Ovary (tissue), 9 donors: ENCODE measurements around the gene GGTLC1. TPM values are rescaled to one million over a fixed set of nuclear protein-coding genes. Genes with fewer than 3 reads are reported as not detected.

Source experiments
- DNase-seq, 5 donors: peaks; one replicate each; pipeline ENCODE4 v3.0.0-alpha.2; 2019 to 2020
- H3K27ac ChIP-seq, 2 donors: fragments of 200-600 bp; one replicate each; pipeline versions ENCODE4 v1.5.1 to v1.8.0; 2019 to 2022
- H3K27me3 ChIP-seq: fragments of 200-600 bp; one replicate; pipeline ENCODE4 v1.8.0; 2022
- H3K36me3 ChIP-seq: fragments of 200-600 bp; sonication (generic); one replicate; pipeline ENCODE4 v1.5.1; 2019
- H3K4me1 ChIP-seq: one replicate; pipeline ENCODE4 v1.8.1; 2013; ENCODE audit warnings: mild to moderate bottlenecking, moderate library complexity; ENCODE audit not compliant: insufficient read depth
- H3K4me3 ChIP-seq: fragments of 200-600 bp; sonication (generic); one replicate; pipeline ENCODE4 v1.5.1; 2017
- H3K9me3 ChIP-seq, 2 donors: fragments of 200-600 bp in 1 of 2; sonication (generic) in 1 of 2; one replicate each; pipeline versions ENCODE4 v1.5.1 to v1.8.1; 2013 to 2019; ENCODE audit warnings: mild to moderate bottlenecking in 1 of 2, moderate library complexity in 1 of 2
- EP300 ChIP-seq: sonication (generic); formaldehyde crosslinking; IDR thresholded peaks from one replicate; pipeline ENCODE4 v1.6.1; 2017; ENCODE audit warnings: antibody characterized with exemption
- POLR2A ChIP-seq: fragments of 450-650 bp; IDR thresholded peaks from one replicate; pipeline ENCODE4 v1.6.1; 2017; ENCODE audit warnings: antibody characterized with exemption, mild to moderate bottlenecking, moderate library complexity
- WGBS, 3 donors: extraction: QIAGEN DNeasy Blood & Tissue Kit in 1 of 3; methylation state at CpG; one replicate each; pipeline versions ENCODE4 v1.1.5 to v1.1.7; 2013 to 2017; 5-methylcytosine and 5-hydroxymethylcytosine counted together
- intact Hi-C, 4 donors: fragments of 100-400 bp; cut with DNase I; formaldehyde crosslinking; loops; one replicate each; pipeline versions ENCODE4 v1.11.0 to v1.15.1; 2022 to 2023
- polyA plus RNA-seq, 2 donors: library from polyadenylated mRNA; stranded (reverse); fragments of 200-250 nt in 1 of 2; fragments of 350-450 nt in 1 of 2; fragmentation: Illumina TruSeq in 1 of 2; extraction: RNeasy Lipid Tissue Mini Kit (QIAGEN cat#74804) in 1 of 2; gene quantifications; one replicate each; pipeline ENCODE4 v1.2.3, GENCODE V29; 2013 to 2014
- total RNA-seq, 7 donors: library from RNA; depleted of rRNA in 2 of 7; stranded (reverse); fragments of >200 nt in 2 of 7; fragmentation: NEBNext Ultra II Directional in 3 of 7; extraction: Animal tissue kit (Norgen Biotek cat#: 25700) in 3 of 7; gene quantifications; one replicate each; pipeline versions ENCODE4 v1.1.0 to v1.2.4, GENCODE V29; 2016 to 2023
- TF ChIP-seq, protein P1 (sequence below), 3 donors: fragments of 450-650 bp in 2 of 3; fragments of 200-600 bp in 1 of 3; IDR thresholded peaks; one replicate each; pipeline versions ENCODE4 v1.5.1 to v1.8.0; 2016 to 2022; ENCODE audit warnings: antibody characterized with exemption in 3 of 3, mild to moderate bottlenecking in 1 of 3
- donor health status: DM: no; HTN: no; CAD: no; lungs with moderate emphysema.
- donor health status: DM: no; HTN: no; CAD: no.
- donor health status: Bipolar disorder and iron deficiency.
- donor health status: DM: yes; HTN: yes; CAD: no.
- donor health status: DM: no; HTN: no; CAD: no.
- donor health status: DM: yes; HTN: yes; CAD: no.

Gene GGTLC1
- total and polyA plus RNA-seq, 9 donors = not detected

GRCh38 chr20:24032400-24032898 is 43.9 kb upstream of the GGTLC1 start:
- TF ChIP-seq, protein P1, sequence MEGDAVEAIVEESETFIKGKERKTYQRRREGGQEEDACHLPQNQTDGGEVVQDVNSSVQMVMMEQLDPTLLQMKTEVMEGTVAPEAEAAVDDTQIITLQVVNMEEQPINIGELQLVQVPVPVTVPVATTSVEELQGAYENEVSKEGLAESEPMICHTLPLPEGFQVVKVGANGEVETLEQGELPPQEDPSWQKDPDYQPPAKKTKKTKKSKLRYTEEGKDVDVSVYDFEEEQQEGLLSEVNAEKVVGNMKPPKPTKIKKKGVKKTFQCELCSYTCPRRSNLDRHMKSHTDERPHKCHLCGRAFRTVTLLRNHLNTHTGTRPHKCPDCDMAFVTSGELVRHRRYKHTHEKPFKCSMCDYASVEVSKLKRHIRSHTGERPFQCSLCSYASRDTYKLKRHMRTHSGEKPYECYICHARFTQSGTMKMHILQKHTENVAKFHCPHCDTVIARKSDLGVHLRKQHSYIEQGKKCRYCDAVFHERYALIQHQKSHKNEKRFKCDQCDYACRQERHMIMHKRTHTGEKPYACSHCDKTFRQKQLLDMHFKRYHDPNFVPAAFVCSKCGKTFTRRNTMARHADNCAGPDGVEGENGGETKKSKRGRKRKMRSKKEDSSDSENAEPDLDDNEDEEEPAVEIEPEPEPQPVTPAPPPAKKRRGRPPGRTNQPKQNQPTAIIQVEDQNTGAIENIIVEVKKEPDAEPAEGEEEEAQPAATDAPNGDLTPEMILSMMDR (IDR thresholded peaks at IDR 0.05) = no peak
- TF ChIP-seq POLR2A = no peak
- no peak for TF ChIP-seq EP300
- intact Hi-C loops = no loop called here
- H3K4me1 ChIP-seq = no peaks in the 10 kb centered on the region
- DNase-seq = no peak
- 89 to 92% (median 91%) methylated on average over 5 of the region's 5 CpGs for WGBS, 3 donors
- no peaks in the 10 kb centered on the region for H3K36me3 ChIP-seq
- H3K9me3 ChIP-seq = no peaks in the 10 kb centered on the region
- no peak overlapping the region for H3K27ac ChIP-seq
- no peak overlapping the region for H3K4me3 ChIP-seq
- H3K27me3 ChIP-seq = no peaks in the 10 kb centered on the region

GRCh38 chr20:24027229-24027628 is 38.6 kb upstream of the GGTLC1 start:
- 58 to 67% (median 62%) methylated on average over 6 of the region's 6 CpGs for WGBS, 3 donors
- intact Hi-C loops = no loop called here
- no peaks in the 10 kb centered on the region for H3K9me3 ChIP-seq
- H3K27me3 ChIP-seq = no peaks in the 10 kb centered on the region
- H3K36me3 ChIP-seq = no peaks in the 10 kb centered on the region
- H3K4me1 ChIP-seq = no peaks in the 10 kb centered on the region
- TF ChIP-seq EP300 = no peak
- peak in 1 of 5 donors; percentile 24 for DNase-seq
- no peak overlapping the region for H3K27ac ChIP-seq
- H3K4me3 ChIP-seq = no peak overlapping the region

DNA sequence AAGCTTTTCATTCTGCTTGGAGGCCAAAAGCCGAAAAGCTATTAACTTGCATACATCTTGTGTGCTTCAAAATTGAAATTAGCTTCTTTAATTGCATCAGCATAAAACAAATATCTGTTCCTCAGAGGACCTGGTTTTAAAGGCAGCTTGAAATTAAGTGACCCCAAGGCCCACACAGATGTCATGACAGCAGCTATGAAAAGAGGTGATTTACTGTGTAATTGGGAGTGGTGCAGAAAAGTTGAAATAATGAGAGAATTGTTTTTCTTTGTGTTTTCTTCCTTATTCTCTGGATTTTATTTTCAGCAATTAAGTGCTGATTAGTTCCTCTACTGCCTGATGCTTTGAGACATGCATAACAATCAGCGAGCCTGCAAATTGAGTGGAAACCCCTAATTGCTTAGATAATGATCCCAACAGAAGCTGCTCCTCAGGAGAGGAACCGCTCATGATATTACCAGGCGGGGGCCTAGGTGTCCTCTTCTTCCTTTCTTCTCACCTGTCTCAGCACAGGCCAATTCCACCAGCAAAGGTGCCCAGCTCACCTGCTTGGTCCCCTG is 34.1 kb upstream of the GGTLC1 start:
- DNase-seq = no peak
- intact Hi-C loops = no loop called here
- H3K27ac ChIP-seq = no peak overlapping the region
- no peaks in the 10 kb centered on the region for H3K36me3 ChIP-seq
- TF ChIP-seq EP300 (no peak), POLR2A (no peak)
- TF ChIP-seq, protein P1 (IDR thresholded peaks at IDR 0.05) = no peak
- 79 to 87% (median 86%) methylated on average over 4 of the region's 4 CpGs for WGBS, 3 donors
- H3K27me3 ChIP-seq = no peaks in the 10 kb centered on the region
- H3K4me3 ChIP-seq = no peak overlapping the region
- H3K4me1 ChIP-seq = no peaks in the 10 kb centered on the region
- no peaks in the 10 kb centered on the region for H3K9me3 ChIP-seq

GRCh38 chr20:24018796-24019195 is 30.2 kb upstream of the GGTLC1 start:
- TF ChIP-seq, protein P1 (IDR thresholded peaks at IDR 0.05) = no peak
- no peak for TF ChIP-seq POLR2A
- no peak for TF ChIP-seq EP300
- Histone ChIP-seq H3K27ac (no peak overlapping the region), H3K27me3 (no peaks in the 10 kb centered on the region), H3K36me3 (no peaks in the 10 kb centered on the region), H3K4me1 (no peaks in the 10 kb centered on the region), H3K9me3 (no peaks in the 10 kb centered on the region), H3K4me3 (no peak overlapping the region)
- no peak for DNase-seq
- 66 to 78% (median 70%) methylated on average over 2 of the region's 2 CpGs for WGBS, 3 donors
- intact Hi-C loops = no loop called here

GRCh38 chr20:24017458-24017755 is 28.8 kb upstream of the GGTLC1 start:
- intact Hi-C loops = no loop called here
- no peak for DNase-seq
- TF ChIP-seq POLR2A (no peak), EP300 (no peak)
- TF ChIP-seq, protein P1 (IDR thresholded peaks at IDR 0.05) = no peak
- H3K9me3 ChIP-seq = no peaks in the 10 kb centered on the region
- 61 to 68% (median 66%) methylated on average over 3 of the region's 3 CpGs for WGBS, 3 donors
- no peaks in the 10 kb centered on the region for H3K36me3 ChIP-seq
- no peaks in the 10 kb centered on the region for H3K4me1 ChIP-seq
- H3K27ac ChIP-seq = no peak overlapping the region
- no peaks in the 10 kb centered on the region for H3K27me3 ChIP-seq
- no peak overlapping the region for H3K4me3 ChIP-seq
